ENCODE data around the gene MAP3K2. TPM values are rescaled to one million over a fixed set of nuclear protein-coding genes. Genes with fewer than 3 reads are reported as not detected.

The MAP3K2 gene
- total and polyA plus RNA-seq, 2 of the 8 experiments (the other 6 are each of a cell fraction or from before 2014, with no cell fraction given) = 2.0 to 23.2 TPM

DNA sequence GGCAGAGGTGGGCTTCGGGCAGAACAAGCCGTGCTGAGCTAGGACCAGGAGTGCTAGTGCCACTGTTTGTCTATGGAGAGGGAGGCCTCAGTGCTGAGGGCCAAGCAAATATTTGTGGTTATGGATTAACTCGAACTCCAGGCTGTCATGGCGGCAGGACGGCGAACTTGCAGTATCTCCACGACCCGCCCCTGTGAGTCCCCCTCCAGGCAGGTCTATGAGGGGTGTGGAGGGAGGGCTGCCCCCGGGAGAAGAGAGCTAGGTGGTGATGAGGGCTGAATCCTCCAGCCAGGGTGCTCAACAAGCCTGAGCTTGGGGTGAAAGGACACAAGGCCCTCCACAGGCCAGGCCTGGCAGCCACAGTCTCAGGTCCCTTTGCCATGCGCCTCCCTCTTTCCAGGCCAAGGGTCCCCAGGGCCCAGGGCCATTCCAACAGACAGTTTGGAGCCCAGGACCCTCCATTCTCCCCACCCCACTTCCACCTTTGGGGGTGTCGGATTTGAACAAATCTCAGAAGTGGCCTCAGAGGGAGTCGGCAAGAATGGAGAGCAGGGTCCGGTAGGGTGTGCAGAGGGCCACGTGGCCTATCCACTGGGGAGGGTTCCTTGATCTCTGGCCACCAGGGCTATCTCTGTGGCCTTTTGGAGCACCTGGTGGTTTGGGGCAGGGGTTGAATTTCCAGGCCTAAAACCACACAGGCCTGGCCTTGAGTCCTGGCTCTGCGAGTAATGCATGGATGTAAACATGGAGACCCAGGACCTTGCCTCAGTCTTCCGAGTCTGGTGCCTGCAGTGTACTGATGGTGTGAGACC is 30.7 kb upstream of the MAP3K2 start, which contains the start of gene PROC:
Gene PROC, plus strand, starts transcription at position 128 of the 812 bp plus-strand sequence. CDS start 1,516 bp downstream, outside the sequence.
- Histone ChIP-seq H2BK20ac (ENCODE audit: low read length) (0 out of 2 replicates have a peak within 1 kb of the TSS, but pooled peaks have one; percentile 66), H3K4me1 (replicated peaks in 1 of 4; ENCODE audit: control insufficient read depth in 3 of 4, insufficient read depth in 4 of 4, low read length in 3 of 4) (peaks cover 0 to 8% (median 2%) of the 10 kb centered on the region in 4 experiments; a peak in 4 of 7 replicates), H3K79me1 (ENCODE audit: low read depth, low read length) (no peaks in the 10 kb centered on the region), H4K20me1 (replicated peaks in 1 of 2; ENCODE audit: control insufficient read depth in 1 of 2, insufficient read depth in 2 of 2, low read length in 2 of 2) (peaks cover 0 to 2% of the 10 kb centered on the region in 2 experiments), H3K14ac (ENCODE audit: insufficient read length) (no peak within 1 kb of the TSS), H3K23ac (ENCODE audit: insufficient read length) (no peak within 1 kb of the TSS), H3K79me2 (ENCODE audit: control insufficient read depth in 1 of 2, insufficient read depth in 2 of 2, low read length in 2 of 2) (no peaks in the 10 kb centered on the region), H2AK5ac (ENCODE audit: low read depth, low read length) (no peak within 1 kb of the TSS), H4K5ac (ENCODE audit: insufficient read length, low read depth, low read length) (no peak within 1 kb of the TSS), H2BK12ac (ENCODE audit: low read depth, low read length) (no peak within 1 kb of the TSS), H2AFZ (ENCODE audit: low read length) (no peak within 1 kb of the TSS), H2BK15ac (ENCODE audit: low read length) (no peak within 1 kb of the TSS), H3K9me3 (ENCODE audit: insufficient read depth in 2 of 2, low read depth in 1 of 2, low read length in 1 of 2) (no peaks in the 10 kb centered on the region), H3K23me2 (ENCODE audit: low read depth, low read length) (peaks cover 14% of the 10 kb centered on the region), H3K9ac (replicated peaks in 1 of 4; ENCODE audit: extremely low read depth in 1 of 4, low read depth in 3 of 4, low read length in 3 of 4) (no peak within 1 kb of the TSS; a peak in 1 of 7 replicates), H2BK120ac (replicated peaks; ENCODE audit: low read depth, low read length) (no peak within 1 kb of the TSS), H4K8ac (ENCODE audit: extremely low read depth, insufficient read depth, low read length) (no peak within 1 kb of the TSS; the same call in 1 of the 2 replicates), H3K18ac (ENCODE audit: extremely low read depth, low read length) (no peak within 1 kb of the TSS), H3K56ac (replicated peaks; ENCODE audit: insufficient read length, low read depth, low read length) (no peak within 1 kb of the TSS), H2BK5ac (ENCODE audit: low read depth, low read length) (no peak within 1 kb of the TSS), H3K4me3 (ENCODE audit: extremely low read depth in 1 of 4, insufficient read depth in 2 of 4, low read depth in 3 of 4, low read length in 4 of 4) (no peak within 1 kb of the TSS), H3K27ac (ENCODE audit: low read depth, low read length) (no peak within 1 kb of the TSS), H3K27me3 (replicated peaks in 1 of 4; ENCODE audit: control insufficient read depth in 3 of 4, extremely low read depth in 1 of 4, insufficient read depth in 3 of 4, low read length in 3 of 4) (peaks cover 1 to 53% (median 42%) of the 10 kb centered on the region in 4 experiments), H3K4me2 (ENCODE audit: insufficient read depth in 1 of 2, low read depth in 2 of 2, low read length in 2 of 2) (no peak within 1 kb of the TSS), H3K4ac (replicated peaks; ENCODE audit: insufficient read length, low read depth, low read length) (no peak within 1 kb of the TSS), H3K36me3 (ENCODE audit: control insufficient read depth in 2 of 4, insufficient read depth in 4 of 4, low read length in 3 of 4) (no peaks in the 10 kb centered on the region), H4K91ac (replicated peaks; ENCODE audit: insufficient read length, low read length) (peak within 1 kb of the TSS; percentile 69)
- DNase-seq (ENCODE audit: low read depth in 1 of 2, low spot score in 2 of 2) (no peak), FAIRE-seq (no peak)
- CTCF ChIA-PET (ENCODE audit: partially characterized antibody) = interaction anchor here (0.6 to 7.4 kb wide), 10 partner anchors 8 to 1147 kb away, joined by 3 to 74 read pairs (median 6); no protein-coding TSS in a partner anchor
- 90% methylated on average over 16 of the region's 16 CpGs; no CpG with 5 or more reads in 1 of the 2 experiments for WGBS, 2 experiments (ENCODE audit: extremely low coverage in 1 of 2, insufficient coverage in 1 of 2, insufficient read length in 1 of 2, insufficient replicate concordance in 2 of 2, low coverage in 1 of 2, low lambda C conversion rate in 2 of 2, missing lambda C conversion rate in 1 of 2)
- POLR2A ChIA-PET (ENCODE audit: partially characterized antibody) = no interaction called here
- no peak for TF ChIP-seq NRF1 (IDR thresholded peaks at IDR 0.05; ENCODE audit: low read depth, low read length)
- TF ChIP-seq, protein P1, sequence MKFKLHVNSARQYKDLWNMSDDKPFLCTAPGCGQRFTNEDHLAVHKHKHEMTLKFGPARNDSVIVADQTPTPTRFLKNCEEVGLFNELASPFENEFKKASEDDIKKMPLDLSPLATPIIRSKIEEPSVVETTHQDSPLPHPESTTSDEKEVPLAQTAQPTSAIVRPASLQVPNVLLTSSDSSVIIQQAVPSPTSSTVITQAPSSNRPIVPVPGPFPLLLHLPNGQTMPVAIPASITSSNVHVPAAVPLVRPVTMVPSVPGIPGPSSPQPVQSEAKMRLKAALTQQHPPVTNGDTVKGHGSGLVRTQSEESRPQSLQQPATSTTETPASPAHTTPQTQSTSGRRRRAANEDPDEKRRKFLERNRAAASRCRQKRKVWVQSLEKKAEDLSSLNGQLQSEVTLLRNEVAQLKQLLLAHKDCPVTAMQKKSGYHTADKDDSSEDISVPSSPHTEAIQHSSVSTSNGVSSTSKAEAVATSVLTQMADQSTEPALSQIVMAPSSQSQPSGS (IDR thresholded peaks at IDR 0.05; ENCODE audit: low read length) = no peak
- no peak for TF ChIP-seq CBX5 (IDR thresholded peaks at IDR 0.05; ENCODE audit: low read depth, low read length)
- no peak for TF ChIP-seq SRF (IDR thresholded peaks at IDR 0.05; ENCODE audit: low read depth, low read length)
- TF ChIP-seq POLR2AphosphoS5 (IDR thresholded peaks at IDR 0.05; ENCODE audit: low read depth, low read length) = no peak
- no peak for TF ChIP-seq CHD2 (IDR thresholded peaks at IDR 0.05; ENCODE audit: low read length)
- TF ChIP-seq SP2 (IDR thresholded peaks at IDR 0.05; ENCODE audit: low read length) = no peak
- no peak for TF ChIP-seq EZH2 (IDR thresholded peaks at IDR 0.05; ENCODE audit: low read depth, low read length, severe bottlenecking)
- no peak for TF ChIP-seq TCF12 (IDR thresholded peaks at IDR 0.05; ENCODE audit: low read depth, low read length)
- TF ChIP-seq BCL11A (IDR thresholded peaks at IDR 0.05; ENCODE audit: low read depth in 2 of 2, low read length in 2 of 2) = no peak
- no peak for TF ChIP-seq POLR2A (IDR thresholded peaks at IDR 0.05; ENCODE audit: control extremely low read depth in 1 of 2, low read depth in 2 of 2, low read length in 2 of 2)
- no peak for TF ChIP-seq KDM4A (IDR thresholded peaks at IDR 0.05; ENCODE audit: low read depth, low read length, severe bottlenecking)
